22Rv1 (cell line): ENCODE measurements around the gene ANK3.

Experiments
- H3K27ac ChIP-seq: fragments of 450-650 bp; 2 replicates; pipeline ENCODE4 v1.5.1; 2017
- CTCF ChIP-seq: fragments of 450-650 bp; IDR thresholded peaks from 2 replicates; pipeline ENCODE4 v1.5.1; 2017; ENCODE audit warnings: mild to moderate bottlenecking
- ZFX ChIP-seq: fragments of 450-650 bp; IDR thresholded peaks from 2 replicates; pipeline ENCODE4 v1.6.1; 2017; ENCODE audit warnings: antibody characterized with exemption, borderline replicate concordance

ANK3 gene

GRCh38 chr10:60024506-60024905 is 365.2 kb downstream of the ANK3 start:
- TF ChIP-seq CTCF, result no peak
- TF ChIP-seq ZFX, result no peak
- H3K27ac ChIP-seq, result no peak overlapping the region

DNA sequence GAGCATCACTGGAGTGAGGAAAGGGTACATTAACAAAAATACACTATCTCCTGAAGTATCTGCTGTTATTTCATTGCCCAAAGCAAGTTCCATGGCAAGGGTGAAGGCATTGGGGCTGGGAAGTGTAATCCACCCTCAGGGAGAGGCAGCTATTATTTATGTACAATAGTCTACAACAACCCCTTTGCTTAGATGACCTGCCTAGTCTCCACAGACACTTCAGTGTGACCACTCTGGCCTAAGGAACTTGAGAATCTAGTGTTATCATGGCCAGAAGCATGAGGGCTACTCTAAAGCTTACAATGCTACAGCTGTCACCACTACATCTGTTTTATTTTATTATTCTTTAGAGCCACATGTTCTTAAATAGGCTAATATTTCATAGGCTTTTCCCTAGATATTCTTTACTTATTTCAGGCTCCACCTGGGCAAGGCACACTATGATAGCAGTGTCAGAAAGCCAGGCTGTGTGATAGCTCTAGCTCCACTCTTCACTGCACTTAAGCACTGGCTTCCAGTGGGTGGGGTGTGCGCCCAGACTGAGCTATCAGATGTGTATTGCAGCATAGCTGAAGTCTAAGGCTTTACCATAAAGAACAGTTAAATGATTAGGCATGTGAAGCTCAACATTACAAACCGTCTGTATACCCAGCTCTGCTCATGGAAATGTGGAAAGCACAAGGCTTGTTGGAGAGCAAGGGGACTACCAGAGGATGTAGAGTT is 366.4 kb downstream of the ANK3 start:
- TF ChIP-seq ZFX (no peak), CTCF (no peak)
- no peak overlapping the region for H3K27ac ChIP-seq

- TF ChIP-seq CTCF (no peak), ZFX (no peak)
- H3K27ac ChIP-seq, result no peak overlapping the region
Measured at GRCh38 chr10:60021361-60021760, 368.3 kb downstream of the ANK3 start.

- no peak for TF ChIP-seq CTCF
- no peak for TF ChIP-seq ZFX
- no peak overlapping the region for H3K27ac ChIP-seq
Measured at GRCh38 chr10:60016794-60017193, 372.9 kb downstream of the ANK3 start.

DNA sequence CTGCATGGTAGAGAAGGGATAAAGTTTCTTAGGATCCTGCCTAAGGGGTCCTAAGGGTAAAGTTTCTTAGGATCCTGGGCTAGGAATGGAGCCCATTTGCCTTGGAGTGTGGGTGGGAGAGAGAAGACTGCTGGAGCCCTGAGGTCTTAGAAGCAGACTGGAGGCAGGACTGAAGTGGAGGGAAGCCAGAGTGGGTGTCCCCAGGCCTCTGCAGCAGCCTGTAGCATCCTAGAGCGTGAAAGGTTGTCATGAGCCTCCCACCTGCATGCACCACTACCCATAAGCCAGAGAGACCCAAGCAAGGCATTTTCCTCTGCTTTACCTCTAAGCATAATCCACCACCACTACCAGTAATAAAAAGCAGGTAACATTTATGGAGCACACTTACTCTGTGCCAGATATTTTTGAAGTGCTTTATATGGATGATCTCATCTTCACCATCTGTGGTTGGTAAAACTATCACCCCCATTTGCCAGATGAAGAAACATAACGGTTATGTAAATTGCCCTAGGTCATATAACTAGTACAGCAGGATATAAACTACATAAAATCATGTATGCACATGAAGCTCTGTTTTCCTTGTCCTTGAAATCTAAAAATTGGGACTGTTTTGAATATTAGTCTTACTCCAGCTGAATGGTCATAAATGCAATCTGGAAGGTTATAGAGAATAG is 379.8 kb downstream of the ANK3 start:
- TF ChIP-seq CTCF, result no peak
- TF ChIP-seq ZFX, result no peak
- no peak overlapping the region for H3K27ac ChIP-seq

DNA sequence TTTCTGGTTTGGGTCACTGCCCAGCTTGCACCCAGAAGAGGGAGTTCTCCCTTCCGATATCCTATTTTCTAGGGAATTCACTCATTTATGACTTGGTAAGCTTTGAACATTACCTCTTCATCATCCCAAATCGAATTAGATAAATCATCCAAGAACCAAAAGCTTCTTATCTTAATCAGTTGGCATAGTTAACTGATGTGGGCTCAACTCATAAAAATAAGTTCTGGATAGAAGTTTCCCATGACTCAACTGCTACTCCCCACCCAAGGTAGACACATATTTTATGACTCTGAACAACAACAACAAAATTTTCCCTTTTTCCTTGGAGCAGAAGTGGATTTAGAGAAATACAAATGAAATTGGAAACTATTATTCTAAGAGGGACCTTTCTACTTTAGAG is 380.4 kb downstream of the ANK3 start:
- no peak overlapping the region for H3K27ac ChIP-seq
- TF ChIP-seq CTCF (no peak), ZFX (no peak)

GRCh38 chr10:60008816-60009215 is 380.9 kb downstream of the ANK3 start:
- no peak for TF ChIP-seq ZFX
- TF ChIP-seq CTCF, result no peak
- H3K27ac ChIP-seq, result no peak overlapping the region
